Astrocyte of the spinal cord (primary cell): ENCODE data around the gene BCL7A.

Experiments
- DNase-seq: peaks from one replicate; pipeline ENCODE4 v3.0.0; 2011; ENCODE audit warnings: low read depth, low spot score
- H3K4me3 ChIP-seq: 2 replicates; pipeline ENCODE4 v1.5.1; 2011; ENCODE audit warnings: low read depth, mild to moderate bottlenecking, low read length, moderate library complexity
- CTCF ChIP-seq: IDR thresholded peaks from 2 replicates; pipeline ENCODE4 v1.5.1; 2012; ENCODE audit warnings: low read depth, mild to moderate bottlenecking, low read length, inconsistent platforms
- in situ Hi-C: cut with HindIII; loops from 2 replicates; pipeline ENCODE4 v1.10.0; 2017; ENCODE audit warnings: low sequenced_read_pairs

BCL7A gene

GRCh38 chr12:122064780-122065588 is 43.3 kb downstream of the BCL7A start:
- H3K4me3 ChIP-seq = no peak overlapping the region
- in situ Hi-C loops = no loop called here
- no peak for TF ChIP-seq CTCF
- DNase-seq = peak; percentile 82

GRCh38 chr12:122067548-122067947 is 45.9 kb downstream of the BCL7A start:
- H3K4me3 ChIP-seq = no peak overlapping the region
- TF ChIP-seq CTCF = no peak
- DNase-seq = no peak
- in situ Hi-C loops = no loop called here

- in situ Hi-C loops = no loop called here
These were observed 46.3 kb downstream of the BCL7A start for GRCh38 chr12:122067966-122068365.

GRCh38 chr12:122072031-122072970 is 50.6 kb downstream of the BCL7A start:
- in situ Hi-C loops = no loop called here
- DNase-seq = peak; percentile 95
- no peak for TF ChIP-seq CTCF
- H3K4me3 ChIP-seq = no peak overlapping the region

More at GRCh38 chr12:122067966-122068365, 46.3 kb downstream of the BCL7A start:
- H3K4me3 ChIP-seq = no peak overlapping the region
- DNase-seq = peak; percentile 86
- no peak for TF ChIP-seq CTCF

GRCh38 chr12:122073815-122074214 is 52.1 kb downstream of the BCL7A start:
- no peak for DNase-seq

More at GRCh38 chr12:122073815-122074214, 52.1 kb downstream of the BCL7A start:
- in situ Hi-C loops = no loop called here
- no peak overlapping the region for H3K4me3 ChIP-seq
- no peak for TF ChIP-seq CTCF
